GM19452 (cell line): Measurements from ENCODE around the gene SLC25A26.
A peak's percentile ranks its signal among the peaks of the same experiment; 100 is the strongest.
"Not testable (repeated sequence)": the region's sequence is repeated elsewhere in the genome, so short reads cannot be mapped to it uniquely, and the experiment has no call there.

Source experiments
- ATAC-seq: cut with Tn5 transposase; IDR thresholded peaks from one replicate; pipeline ENCODE4 v1.9.1; 2021; ENCODE audit not compliant: unreplicated experiment

The SLC25A26 gene

DNA sequence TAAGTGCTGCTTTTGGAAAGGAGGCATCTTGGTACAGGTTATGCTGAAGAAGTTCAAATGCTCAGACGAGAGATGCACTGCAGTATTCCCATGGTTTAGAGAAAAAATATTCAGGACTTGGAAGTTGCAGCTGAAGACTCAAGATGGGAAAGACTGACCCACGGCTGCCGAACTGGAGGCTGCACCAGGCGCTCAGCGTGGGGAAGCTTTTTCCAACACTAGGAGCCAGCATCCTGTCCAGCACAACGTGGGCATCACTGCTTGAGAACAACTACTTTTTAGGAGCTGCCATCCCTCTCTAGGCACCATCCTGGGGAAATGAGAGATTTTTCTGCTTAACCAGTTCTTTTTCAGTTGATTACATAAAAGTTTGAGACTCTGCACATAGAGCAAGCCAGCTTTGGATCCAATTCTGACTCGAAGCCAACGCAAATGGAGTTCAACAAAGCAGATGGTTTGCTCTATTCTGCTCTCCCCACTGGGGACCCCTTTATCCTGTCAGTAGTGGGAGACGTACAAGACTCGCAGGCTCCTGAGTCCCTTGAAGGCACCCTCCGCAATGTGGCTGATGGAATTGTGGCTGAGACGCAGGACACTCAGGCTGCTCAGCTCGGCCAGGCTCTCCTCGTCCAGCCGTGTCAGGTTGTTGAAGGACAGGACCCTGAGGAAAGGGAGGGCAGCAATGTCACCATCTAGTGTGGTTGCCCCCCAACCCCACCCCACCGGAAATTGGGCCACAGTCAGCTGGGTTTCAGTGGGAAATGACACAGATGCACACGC lies 186.2 kb downstream of the SLC25A26 start:
- no peak for ATAC-seq

DNA sequence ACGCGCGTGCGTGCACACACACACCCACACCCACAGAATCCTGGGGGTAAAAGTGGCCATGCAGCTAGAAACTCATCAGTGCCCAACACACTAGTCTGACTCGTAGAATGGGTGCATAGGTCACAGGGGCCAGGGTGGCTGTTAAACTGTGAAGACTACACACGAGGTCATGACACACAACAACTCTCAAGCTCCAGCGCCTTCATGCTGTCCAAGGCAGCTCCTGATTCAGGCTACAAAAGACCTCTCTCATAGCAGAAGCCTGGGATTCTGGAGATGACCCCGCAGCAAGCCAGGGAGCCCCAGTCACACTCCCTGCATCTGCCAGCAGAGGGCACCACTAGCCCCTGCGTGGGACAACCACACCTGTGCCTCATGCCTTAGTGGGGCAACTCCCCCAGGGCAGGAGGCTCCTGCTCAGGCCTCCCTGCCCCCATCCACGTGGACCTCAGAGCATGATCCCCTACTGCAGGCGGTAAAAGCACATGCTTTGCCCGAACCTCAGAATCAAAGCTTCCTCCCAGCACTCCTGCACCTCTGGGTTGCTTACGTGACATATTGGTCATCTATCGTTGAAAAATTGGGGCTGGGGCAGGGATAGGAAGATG lies 186.9 kb downstream of the SLC25A26 start:
- peak; percentile 87 for ATAC-seq

DNA sequence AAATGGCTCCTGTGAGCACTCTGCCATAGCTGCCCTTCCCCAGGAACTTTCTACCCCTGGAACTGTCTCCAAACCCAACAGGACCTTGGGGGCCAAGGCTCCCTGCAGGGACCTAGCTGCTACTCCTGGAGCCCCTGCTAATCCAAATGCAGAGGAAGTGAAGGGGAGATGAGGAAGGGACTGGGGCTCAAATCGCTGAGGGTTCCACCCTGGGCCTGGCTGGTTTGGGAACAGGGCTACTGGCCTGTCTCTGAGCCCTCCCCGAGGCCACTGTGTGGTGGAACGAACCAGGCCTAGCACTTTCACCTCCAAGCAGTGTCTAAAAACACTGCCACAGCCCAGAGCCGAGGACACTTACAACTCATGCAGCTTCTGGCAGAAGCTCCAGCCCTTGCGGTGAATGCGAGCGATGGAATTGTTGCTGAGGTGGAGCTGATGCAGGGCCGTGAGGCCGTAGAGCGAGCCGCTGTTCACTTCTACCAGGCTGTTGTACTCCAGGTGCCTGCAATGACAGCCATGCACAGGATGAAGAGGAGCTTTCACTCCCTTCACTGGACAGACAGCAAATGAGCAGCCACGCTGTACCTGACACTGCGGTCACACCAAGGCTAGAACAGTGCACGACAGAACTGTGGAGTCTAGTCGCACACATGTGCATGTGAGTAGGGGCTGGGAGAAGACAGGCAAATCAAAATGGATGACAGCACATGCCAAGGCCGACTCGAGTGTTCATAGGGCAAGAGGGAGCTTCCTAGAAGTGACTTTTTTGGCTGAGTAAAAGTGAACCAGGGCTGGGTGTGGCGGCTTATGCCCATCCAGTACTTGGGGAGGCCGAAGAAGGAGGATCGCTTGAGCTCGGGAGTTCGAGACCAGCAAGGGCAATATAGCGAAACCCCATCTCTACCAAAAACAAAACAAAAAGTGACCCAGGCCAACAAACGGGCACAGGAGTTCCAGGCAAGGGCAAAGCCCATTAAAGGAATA lies 189.3 kb downstream of the SLC25A26 start:
- no peak for ATAC-seq

DNA sequence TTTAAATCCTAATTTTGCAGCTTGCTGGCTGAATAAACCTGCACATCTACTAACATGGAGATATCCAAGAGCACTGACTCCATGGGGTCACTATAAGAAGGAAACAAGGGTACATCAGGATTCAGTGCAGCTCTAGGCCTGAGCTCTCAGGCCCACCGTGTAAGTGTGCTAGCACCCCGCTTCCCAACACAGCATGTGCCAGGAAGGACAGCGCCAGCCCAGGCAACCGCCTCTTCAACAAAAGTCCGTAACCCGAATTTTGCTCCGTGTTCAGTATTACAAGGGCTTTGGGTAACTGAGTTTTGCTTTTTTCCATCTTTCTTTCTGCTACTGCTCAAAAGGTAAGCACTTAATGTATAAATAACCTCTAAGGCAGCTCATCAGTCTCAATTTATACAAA lies 190.2 kb downstream of the SLC25A26 start:
- no peak for ATAC-seq

DNA sequence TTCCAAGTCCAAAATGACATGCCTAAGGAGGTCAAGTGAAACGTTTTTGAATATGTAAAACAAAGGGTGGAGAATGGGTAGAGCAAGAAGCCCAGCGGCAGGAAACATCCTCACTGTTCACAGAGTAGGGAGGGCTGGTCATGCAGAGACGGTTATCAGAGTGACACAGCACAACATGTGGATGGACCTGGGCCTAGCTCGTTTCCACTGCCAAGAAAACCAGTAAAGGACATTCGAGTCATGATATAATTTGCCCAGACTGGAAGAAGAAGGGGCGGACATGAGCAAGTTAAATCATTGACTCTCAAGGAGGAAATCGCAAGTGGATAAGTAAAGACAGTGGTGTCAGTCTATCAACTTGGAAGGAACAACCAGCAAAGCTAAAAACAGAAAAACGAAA lies 190.7 kb downstream of the SLC25A26 start:
- no peak for ATAC-seq

DNA sequence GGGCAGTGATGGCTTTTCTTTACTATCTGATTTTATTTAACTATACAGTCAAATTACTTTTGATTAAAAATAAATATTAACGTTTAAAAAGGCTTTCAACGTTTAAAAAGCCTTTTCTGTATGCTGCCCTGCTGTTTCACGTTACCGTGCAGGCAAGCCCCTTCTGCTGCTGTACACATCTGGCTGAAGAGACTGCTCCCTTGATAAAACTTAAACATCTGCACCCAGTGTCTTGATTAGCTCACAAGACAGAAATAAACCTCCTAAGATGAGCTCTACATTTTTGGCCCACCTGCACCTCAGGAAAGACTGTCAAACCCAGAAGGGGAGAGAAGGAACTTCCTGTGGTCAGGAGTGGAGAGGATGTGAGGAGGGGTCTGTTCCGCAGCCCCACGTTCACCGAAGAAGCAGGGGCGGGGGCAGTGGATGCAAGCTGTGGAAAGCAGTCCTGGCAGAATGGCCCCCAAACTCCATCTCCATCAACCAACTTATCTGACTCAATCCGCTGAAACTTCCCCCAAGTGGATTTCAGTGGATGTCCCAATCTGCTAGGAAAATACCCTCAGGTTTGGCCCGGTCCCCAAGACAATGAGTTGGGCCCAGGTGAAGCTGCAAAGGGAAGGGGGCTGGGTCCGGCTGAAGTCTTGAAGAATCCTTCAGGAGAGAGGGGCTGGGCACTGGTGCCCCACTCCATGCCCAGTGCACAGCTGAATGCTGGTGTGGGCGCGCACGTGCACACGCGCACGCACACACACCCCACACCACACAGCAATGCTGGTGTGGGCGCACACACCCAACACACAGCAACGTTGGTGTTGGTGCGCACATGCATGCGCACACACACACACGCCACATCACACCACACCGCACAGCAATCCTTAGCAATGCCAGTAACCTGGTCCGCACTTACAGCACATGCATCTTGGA lies 191.4 kb downstream of the SLC25A26 start:
- no peak for ATAC-seq

DNA sequence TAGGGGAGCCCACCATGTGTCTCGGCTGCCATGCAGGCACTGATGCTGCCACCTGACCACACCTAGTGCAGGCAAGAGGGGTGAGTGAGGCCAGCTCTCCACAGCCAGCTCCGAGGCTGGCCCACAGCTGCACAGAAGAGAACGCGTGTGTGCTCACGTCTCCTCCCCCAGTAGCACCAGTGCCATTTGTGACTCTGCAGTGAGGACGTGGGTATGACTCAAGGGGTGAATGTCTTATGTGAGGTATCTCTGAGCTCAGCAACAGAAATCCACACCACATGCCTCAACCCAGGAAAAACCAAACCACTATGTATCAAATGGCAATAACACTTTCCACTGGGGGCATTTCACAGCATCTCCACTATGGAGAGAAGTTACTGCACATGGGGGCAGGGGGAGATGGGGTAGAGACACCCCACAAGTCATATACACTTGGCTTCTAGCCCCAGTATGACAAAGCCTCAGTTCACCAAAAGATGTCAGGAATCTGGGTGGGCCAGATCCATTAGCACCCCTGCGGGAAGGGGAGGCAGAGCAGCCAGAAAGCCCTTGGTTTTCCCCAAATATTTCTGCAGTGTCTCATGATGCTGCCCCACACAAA lies 192.4 kb downstream of the SLC25A26 start:
- ATAC-seq, result no peak

DNA sequence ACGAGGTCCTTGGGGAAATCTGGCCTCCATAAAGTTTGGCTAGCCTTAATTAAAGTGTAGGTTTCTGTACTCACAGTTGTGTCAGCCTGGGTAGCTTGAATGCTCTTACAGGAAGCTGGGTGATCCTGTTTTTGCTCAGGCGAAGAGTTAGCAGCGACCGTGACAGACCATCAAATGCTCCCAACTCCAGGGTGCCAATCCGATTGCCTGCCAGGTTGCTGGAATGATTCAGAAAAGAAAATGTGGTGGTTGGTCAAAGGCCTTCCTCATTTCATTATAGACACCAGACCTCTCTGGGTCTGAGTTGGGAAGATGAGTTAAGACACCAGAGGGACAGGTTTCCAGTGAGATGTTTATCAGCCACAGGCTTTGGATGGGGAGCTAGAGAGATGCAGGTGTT lies 194.0 kb downstream of the SLC25A26 start:
- ATAC-seq, result no peak

DNA sequence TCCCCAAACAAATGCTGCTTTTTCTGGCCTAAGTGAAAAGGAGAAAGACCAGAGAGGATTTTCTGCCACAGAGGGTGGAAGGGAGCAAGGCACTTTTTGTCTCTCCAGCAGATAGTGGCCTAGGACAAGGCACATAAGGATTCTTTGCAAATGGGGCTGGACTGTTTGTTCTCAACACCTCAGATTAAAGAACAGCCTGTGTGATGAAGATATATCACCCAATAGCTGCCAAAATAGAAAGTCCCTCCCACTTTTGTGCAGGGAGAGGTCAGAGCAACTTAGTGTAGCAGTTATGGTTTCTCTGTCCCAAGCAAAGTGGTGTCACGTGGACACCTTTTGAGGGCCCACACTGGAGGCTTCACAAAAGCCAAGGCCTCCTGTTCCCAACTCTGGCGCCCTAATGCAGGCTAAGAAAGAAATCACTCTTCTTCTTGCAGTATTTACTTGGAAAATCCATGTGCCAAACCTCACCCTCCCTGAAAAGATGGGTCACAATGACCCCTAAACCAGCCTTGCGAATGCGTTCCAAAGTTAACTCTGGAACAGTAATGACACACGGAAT lies 195.1 kb downstream of the SLC25A26 start:
- no peak for ATAC-seq

DNA sequence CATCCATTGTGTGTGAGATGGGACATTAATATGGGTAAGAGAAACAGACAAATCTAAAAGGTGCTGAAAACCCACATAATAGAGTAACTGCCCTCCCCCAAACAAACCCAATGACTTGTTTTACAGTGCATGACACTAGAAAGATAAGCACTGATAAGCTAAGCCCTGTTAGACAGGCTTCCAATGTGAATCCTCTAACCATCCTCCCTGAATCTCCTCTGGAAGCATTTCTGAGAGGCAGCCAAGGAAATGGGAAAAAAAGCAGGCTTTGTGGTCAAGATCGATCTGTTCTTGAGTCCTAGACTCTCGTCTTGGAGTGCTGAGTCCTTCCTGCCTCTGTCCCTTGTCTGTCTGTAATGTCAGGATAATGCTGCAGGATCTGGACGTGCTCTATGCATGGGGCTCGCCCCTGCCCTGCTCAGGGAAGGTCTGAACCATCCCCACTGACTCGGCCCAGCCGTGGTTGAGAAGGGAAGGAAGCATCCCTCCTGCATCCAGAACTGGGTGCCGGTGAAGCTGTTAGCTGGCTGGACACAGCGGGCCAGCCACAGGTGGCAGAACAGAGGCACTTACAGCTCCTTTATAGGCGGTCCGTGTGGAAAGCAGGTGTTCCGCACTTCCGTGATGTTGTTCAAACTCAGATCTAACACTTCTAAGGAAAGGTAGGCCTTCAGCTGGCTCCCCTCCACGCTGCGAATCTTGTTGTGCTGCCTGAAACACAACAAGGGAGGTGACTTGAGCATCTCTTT lies 195.9 kb downstream of the SLC25A26 start:
- no peak for ATAC-seq

DNA sequence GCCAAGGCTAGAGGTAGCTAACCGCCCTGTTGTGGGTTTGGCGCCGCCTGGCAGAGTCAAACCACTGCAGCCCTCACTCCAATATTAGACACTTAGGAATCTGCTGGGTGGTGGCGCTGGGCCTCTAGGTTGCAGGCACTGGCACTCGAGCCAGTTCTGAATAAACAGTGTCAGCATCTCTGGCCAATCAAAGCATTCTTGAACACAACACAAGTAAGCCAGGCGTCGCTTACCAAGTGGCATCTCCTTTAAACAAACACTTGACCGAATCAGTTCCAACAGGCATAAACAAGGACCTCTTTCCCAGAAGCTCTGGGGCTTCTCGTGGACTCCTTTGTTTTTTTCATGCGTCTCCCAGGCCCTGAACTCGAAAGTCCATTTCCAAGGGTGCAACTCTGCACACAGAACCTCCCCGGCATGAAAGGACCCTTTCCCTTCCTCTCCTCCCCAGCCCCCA lies 197.7 kb downstream of the SLC25A26 start:
- ATAC-seq, result no peak

DNA sequence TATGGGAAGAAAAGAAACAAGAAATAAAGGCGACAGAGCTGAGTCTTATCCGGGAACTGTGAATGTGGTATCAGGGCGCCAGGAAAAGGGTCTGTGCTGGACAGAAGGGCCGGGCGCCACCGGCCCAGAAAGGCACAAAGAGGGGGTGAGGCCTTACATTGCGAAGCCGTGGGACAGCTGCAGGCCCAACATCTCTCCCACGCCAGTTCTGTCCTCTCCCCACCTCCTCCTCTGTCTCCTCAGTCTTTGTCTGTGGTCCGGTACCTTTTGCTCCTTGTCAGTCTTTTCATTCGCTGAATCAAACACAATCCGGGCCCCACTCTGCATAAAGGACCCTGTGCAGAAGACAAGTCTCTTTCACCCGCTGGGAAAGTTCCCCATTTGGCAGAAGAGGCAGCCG lies 198.2 kb downstream of the SLC25A26 start:
- ATAC-seq, result no peak

DNA sequence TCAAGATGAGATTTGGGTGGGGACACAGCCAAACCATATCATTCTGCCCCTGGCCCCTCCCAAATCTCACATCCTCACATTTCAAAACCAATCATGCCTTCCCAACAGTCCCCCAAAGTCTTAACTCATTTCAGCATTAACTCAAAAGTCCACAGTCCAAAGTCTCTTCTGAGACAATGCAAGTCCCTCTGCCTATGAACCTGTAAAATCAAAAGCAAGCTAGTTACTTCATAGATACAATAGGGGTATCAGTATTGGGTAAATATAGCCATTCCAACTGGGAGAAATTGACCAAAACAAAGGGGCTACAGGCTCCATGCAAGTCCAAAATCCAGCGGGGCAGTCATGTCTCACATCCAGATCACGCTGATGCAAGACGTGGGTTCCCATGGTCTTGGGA lies 200.3 kb downstream of the SLC25A26 start:
- ATAC-seq, result not testable (repeated sequence)

DNA sequence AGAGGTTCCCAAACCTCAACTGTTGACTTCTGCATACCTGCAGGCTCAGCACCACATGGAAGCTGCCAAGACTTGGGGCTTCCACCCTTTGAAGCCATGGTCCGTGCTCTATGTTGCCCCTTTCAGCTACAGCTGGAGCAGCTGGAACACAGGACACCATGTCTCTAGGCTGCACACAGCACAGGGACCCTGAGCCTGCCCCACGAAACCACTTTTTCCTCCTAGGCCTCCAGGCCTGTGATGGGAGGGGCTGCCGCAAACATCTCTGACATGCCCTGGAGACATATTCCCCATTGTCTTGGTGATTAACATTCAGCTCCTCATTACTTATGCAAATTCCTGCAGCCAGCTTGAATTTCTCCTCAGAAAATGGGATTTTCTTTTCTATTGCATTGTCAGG lies 201.1 kb downstream of the SLC25A26 start:
- not testable (repeated sequence) for ATAC-seq

DNA sequence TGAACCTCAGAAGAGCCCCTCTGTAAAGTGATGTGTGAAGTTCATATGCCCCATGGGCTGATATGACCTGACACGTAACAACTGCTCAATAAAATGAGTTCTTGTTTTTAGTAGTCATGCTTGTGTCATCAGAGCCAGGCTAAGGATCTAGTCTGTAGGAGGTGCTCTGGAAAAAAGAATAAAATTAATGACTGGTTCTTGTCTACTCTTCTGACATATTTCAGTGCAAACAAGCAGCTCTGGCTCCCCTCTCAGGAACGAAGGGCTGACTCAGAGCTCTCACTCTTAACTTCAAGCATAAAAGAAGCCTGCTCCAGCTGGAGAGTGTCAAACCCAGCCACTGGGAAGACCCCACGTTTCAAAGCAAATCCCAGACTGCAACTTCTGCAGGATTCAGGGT lies 203.0 kb downstream of the SLC25A26 start:
- ATAC-seq, result no peak

DNA sequence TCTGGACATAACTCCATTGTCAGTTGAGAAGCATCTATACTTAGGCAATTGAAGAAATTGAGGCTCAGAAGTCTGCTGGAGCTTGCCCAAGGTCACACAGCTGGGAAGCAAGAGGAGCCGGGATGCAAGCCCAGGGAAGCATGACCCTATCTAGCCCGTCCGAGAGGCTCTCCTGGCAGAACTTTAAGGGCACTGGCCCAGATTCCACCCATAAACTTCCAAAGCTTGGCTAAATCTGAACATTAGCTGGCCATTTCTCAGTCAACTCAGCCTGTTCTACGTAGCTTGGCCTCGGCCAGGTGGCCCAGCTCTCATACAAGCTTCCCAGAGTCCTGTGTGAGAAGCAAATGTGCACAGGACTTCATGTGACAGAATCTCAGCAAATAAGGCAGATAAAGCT lies 204.2 kb downstream of the SLC25A26 start:
- ATAC-seq, result no peak

DNA sequence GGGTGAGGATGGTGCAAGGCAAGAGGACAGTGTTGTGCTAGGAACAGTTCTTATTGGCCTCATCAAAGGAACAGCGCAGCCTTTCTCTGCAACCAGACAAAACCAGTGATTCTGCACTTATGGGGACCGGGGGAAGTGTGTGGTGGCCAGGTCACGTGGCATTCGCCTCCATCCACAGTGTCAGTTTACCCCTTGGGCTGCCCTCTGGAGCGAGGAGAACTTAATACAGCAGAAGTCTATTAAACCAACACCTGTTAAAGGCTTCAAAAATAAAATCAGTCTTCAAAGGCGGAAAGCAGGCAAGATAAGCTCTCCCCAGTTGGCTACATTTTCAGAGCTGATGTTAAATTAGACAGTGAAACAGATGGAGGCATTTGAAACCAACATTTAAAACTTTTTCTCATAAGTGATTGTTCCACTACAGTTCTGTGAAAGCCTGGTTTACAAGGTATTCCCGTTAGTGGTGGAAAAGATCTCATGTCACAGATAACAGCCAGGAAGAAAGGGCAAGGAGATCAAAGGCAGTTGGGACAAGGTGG lies 204.8 kb downstream of the SLC25A26 start:
- ATAC-seq, result no peak

DNA sequence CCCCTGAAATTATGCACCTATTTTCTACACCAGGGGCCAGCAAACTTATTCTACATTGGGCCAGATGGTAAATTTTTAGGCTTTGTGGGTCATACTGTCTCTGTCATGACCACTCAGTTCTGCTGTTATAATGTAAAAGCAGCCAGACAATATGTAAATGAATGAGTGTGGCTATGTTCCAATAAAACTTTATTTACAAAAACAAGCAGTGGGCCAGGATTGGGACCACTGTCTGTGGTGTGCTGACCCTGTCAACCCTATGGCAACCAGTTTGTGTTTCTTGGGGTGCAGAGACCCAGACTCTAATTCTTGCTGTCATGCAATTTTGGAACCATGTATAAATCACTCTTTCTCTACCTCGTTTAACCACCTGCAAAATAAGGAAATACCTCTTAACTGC lies 205.3 kb downstream of the SLC25A26 start:
- no peak for ATAC-seq

DNA sequence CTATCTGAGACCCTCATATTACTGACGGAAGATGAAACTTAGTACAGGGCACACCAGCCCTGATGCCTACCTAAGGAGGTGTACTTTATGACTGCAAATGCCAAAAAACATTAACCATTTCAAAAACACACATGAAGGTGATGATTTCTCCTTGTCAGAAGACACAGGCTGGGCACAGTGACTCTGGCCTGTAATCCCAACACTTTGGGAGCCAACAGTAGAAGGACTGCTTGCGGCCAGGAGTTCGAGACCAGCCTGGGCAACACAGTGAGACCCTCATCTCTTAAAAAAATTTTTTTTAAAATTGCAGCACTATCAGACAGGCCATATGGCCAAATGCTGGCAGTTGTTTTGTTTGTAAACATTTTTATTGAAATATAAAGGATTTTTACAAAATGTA lies 206.6 kb downstream of the SLC25A26 start:
- ATAC-seq, result no peak
